Progenitor cell of endocrine pancreas (in vitro differentiated cells): ENCODE results near the gene CDC14A. TPM values are rescaled to one million over a fixed set of nuclear protein-coding genes. Genes with fewer than 3 reads are reported as not detected.

Experiments
- DNase-seq: peaks from one replicate; pipeline ENCODE4 v3.0.0; 2021; ENCODE audit warnings: low spot score; ENCODE audit not compliant: unreplicated experiment
- H3K27ac Mint-ChIP-seq: 2 replicates; pipeline ENCODE4 v1.8.0; 2021; ENCODE audit warnings: mild to moderate bottlenecking, moderate library complexity, mixed read lengths
- H3K27me3 Mint-ChIP-seq: 2 replicates; pipeline ENCODE4 v1.8.0; 2021; ENCODE audit warnings: mixed read lengths
- H3K36me3 Mint-ChIP-seq: 2 replicates; pipeline ENCODE4 v1.8.0; 2022; ENCODE audit warnings: mixed read lengths; ENCODE audit not compliant: insufficient read depth
- H3K4me1 Mint-ChIP-seq: 2 replicates; pipeline ENCODE4 v1.8.0; 2021; ENCODE audit warnings: low read depth, mixed read lengths
- H3K4me3 Mint-ChIP-seq: 2 replicates; pipeline ENCODE4 v1.8.0; 2021; ENCODE audit warnings: low read depth, mild to moderate bottlenecking, moderate library complexity, mixed read lengths
- H3K9me3 Mint-ChIP-seq: 2 replicates; pipeline ENCODE4 v1.8.0; 2021; ENCODE audit warnings: low read depth, mixed read lengths
- total RNA-seq: library from RNA; stranded (reverse); gene quantifications from 2 replicates; pipeline ENCODE4 v1.2.1, GENCODE V29; 2021
- TF ChIP-seq, protein P1 (sequence below): fragments of 200-600 bp; sonication (generic); IDR thresholded peaks from one replicate; pipeline ENCODE4 v1.5.0; 2021; ENCODE audit warnings: antibody characterized with exemption, mild to moderate bottlenecking; ENCODE audit not compliant: unreplicated experiment

CDC14A gene
- total RNA-seq, 1 donor from 2014 or later, result 23.3 TPM

DNA sequence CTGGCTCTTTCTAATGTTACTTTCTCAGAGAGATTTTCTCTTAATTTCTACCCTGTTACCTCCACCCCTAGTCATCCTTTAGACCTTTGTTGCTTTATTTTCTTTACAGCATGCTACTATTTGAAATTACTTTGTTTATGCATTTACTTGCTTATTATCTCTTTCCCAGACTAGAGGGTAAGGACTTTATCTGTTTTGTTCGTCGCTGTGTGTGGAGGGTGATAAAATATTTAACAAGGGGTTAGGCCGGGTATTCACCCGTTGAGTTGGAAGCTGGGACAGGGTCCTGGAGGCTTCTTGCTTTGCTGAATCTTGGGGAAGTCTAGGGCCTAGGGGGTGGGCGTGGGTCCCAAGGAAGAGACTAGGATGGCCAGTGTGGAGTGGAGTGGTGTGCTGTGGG lies 43.6 kb downstream of the CDC14A start:
- Mint-ChIP-seq H3K4me3 (no peak overlapping the region), H3K27ac (no peak overlapping the region), H3K36me3 (peaks cover 7% of the 10 kb centered on the region), H3K4me1 (peaks cover 11% of the 10 kb centered on the region), H3K9me3 (no peaks in the 10 kb centered on the region), H3K27me3 (no peaks in the 10 kb centered on the region)
- no peak for DNase-seq
- TF ChIP-seq, protein P1, sequence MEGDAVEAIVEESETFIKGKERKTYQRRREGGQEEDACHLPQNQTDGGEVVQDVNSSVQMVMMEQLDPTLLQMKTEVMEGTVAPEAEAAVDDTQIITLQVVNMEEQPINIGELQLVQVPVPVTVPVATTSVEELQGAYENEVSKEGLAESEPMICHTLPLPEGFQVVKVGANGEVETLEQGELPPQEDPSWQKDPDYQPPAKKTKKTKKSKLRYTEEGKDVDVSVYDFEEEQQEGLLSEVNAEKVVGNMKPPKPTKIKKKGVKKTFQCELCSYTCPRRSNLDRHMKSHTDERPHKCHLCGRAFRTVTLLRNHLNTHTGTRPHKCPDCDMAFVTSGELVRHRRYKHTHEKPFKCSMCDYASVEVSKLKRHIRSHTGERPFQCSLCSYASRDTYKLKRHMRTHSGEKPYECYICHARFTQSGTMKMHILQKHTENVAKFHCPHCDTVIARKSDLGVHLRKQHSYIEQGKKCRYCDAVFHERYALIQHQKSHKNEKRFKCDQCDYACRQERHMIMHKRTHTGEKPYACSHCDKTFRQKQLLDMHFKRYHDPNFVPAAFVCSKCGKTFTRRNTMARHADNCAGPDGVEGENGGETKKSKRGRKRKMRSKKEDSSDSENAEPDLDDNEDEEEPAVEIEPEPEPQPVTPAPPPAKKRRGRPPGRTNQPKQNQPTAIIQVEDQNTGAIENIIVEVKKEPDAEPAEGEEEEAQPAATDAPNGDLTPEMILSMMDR, result no peak

DNA sequence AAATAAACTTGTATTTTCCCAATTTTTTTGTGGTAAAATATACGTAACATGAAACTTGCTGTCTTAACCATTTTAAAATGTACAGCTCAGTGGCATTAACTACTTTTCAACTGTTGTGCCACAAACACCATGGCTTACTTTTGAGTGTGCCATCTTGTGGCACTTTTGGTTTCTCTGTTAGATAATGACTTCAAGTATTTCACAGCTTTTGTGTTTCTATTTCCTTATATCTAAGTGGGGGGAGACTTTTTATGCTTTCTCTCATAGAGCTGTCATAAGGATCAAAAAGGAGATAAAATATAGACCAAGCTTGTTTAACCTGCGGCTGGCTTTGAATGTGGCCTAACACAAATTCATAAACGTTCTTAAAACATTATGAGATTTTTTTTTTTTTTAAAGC lies 44.3 kb downstream of the CDC14A start:
- Mint-ChIP-seq H3K9me3 (no peaks in the 10 kb centered on the region), H3K4me1 (peaks cover 13% of the 10 kb centered on the region), H3K27me3 (no peaks in the 10 kb centered on the region), H3K4me3 (no peak overlapping the region), H3K36me3 (peaks cover 6% of the 10 kb centered on the region), H3K27ac (no peak overlapping the region)
- TF ChIP-seq, protein P1, result no peak
- DNase-seq, result no peak

DNA sequence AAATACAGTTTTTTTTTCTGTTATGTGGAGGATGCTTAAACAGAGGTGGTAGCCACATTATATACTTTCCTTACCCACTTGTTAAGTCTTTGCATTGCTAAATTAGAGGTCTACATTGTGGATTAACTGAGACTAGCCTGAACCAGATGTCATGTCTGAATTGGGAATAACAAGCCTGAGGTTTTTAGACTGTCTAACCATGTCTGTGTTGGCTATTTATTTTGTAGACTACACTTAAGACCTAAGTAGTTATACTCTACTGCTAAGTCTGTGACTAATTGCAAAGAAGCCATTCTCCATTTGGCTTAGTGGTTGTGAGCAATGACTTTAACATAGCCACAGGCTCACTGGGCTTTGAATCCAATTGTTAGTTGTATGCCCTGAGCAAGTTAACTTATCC lies 45.4 kb downstream of the CDC14A start:
- H3K36me3 Mint-ChIP-seq, result peaks cover 8% of the 10 kb centered on the region
- H3K27ac Mint-ChIP-seq, result no peak overlapping the region
- H3K27me3 Mint-ChIP-seq, result no peaks in the 10 kb centered on the region

DNA sequence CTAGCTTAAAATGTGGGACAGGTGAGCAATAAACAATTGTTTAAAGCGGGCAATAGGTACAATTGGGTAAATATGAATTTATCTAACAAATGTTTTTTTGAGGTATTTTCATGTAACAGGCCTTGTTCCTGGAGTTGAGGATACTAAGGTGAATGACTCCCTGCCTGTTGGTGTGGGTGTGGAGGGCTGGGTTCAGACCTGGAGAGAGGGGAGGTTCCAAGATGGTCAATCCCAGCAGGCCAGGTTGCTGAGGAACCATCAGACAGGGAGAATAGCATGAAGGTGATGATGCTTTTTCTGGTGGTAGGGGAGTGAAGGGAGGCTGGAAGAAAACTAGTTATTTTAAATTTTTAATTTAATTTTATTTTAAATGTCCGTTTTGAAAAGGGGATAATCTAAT lies 46.3 kb downstream of the CDC14A start:
- Mint-ChIP-seq H3K27me3 (no peaks in the 10 kb centered on the region), H3K9me3 (no peaks in the 10 kb centered on the region), H3K27ac (no peak overlapping the region), H3K36me3 (peaks cover 6% of the 10 kb centered on the region), H3K4me3 (no peak overlapping the region), H3K4me1 (peaks cover 18% of the 10 kb centered on the region)
- TF ChIP-seq, protein P1, result no peak
- DNase-seq, result no peak

More for the DNA sequence above, 45.4 kb downstream of the CDC14A start:
- TF ChIP-seq, protein P1, result no peak
- no peak overlapping the region for H3K4me3 Mint-ChIP-seq
- peaks cover 13% of the 10 kb centered on the region for H3K4me1 Mint-ChIP-seq
- no peak for DNase-seq
- H3K9me3 Mint-ChIP-seq, result no peaks in the 10 kb centered on the region

DNA sequence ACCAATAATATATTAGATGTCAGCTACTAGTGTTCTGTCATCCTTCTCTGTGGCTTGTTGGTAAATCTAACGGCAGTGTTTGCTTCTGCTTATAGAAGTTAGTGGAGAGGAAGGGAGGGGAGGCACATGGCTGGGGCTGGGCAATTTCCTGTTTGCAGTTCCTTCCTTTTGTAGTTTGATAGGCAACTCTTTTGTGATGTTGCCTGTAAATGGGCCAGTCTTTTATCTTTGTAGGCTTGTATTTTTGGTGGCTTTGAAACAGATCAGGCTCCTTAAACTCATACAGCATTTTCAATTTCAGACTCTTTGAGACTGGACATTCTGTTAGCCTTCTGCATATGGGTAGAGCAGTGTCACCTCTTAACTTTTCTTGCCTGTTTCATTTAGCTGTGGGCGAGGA lies 48.1 kb downstream of the CDC14A start:
- Mint-ChIP-seq H3K4me3 (no peak overlapping the region), H3K27me3 (no peaks in the 10 kb centered on the region)

More for the DNA sequence above, 48.1 kb downstream of the CDC14A start:
- no peak for DNase-seq
- Mint-ChIP-seq H3K27ac (peak overlapping the region; percentile 62), H3K9me3 (no peaks in the 10 kb centered on the region), H3K36me3 (peaks cover 6% of the 10 kb centered on the region), H3K4me1 (peaks cover 19% of the 10 kb centered on the region)
- TF ChIP-seq, protein P1, result no peak
